HepG2 (cell line): Measurements from ENCODE around the gene POGLUT2.

Source experiments
- ESRRA ChIP-seq: sonication (generic); formaldehyde crosslinking; IDR thresholded peaks from 2 replicates; pipeline ENCODE4 v1.5.1; 2020; ENCODE audit warnings: mild to moderate bottlenecking, low read depth, missing genetic modification reagents
- POLR2A ChIP-seq, 2 experiments: IDR thresholded peaks; 2 replicates each; pipeline ENCODE4 v1.6.1; 2011; ENCODE audit warnings: low read depth in 2 of 2, low read length in 2 of 2, mild to moderate bottlenecking in 1 of 2, moderate library complexity in 1 of 2; ENCODE audit not compliant: insufficient read depth in 1 of 2

DNA sequence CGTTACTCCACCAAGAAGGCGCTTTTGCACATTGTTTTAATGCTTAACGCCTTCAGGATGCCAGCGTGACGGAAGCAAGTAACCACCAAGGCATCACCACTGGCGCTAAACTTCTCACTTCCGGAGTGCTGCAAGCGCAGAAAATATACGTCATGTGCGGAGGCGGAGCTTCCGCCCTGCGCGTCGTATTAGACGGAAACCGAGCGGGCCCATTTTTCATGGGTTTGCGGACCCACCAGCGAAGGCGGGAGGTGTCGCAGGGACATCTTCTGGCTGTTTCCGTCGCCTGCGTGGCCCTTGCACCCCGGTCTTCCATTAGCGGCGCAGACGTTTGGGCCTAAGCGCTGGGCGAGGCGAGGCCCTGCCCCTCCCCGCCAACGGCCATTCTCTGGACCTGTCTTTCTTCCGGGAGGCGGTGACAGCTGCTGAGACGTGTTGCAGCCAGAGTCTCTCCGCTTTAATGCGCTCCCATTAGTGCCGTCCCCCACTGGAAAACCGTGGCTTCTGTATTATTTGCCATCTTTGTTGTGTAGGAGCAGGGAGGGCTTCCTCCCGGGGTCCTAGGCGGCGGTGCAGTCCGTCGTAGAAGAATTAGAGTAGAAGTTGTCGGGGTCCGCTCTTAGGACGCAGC, 47.0 kb upstream of the POGLUT2 start, which contains the start of gene ERCC5:
- TF ChIP-seq POLR2A (IDR thresholded peaks at IDR 0.05; ENCODE audit: insufficient read depth in 1 of 2, low read depth in 2 of 2, low read length in 2 of 2) (peak; percentile 77 to 92), ESRRA (no peak)
